Measurements from ENCODE around the gene IGFBP4.

The IGFBP4 gene

DNA sequence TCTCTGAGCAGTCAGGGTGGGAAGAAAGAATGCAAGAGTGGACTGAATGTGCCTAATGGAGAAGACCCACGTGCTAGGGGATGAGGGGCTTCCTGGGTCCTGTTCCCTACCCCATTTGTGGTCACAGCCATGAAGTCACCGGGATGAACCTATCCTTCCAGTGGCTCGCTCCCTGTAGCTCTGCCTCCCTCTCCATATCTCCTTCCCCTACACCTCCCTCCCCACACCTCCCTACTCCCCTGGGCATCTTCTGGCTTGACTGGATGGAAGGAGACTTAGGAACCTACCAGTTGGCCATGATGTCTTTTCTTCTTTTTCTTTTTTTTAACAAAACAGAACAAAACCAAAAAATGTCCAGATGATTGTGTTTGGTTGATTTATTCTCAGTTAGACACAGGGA is 14.1 kb downstream of the IGFBP4 start:
- no peak for DNase-seq

DNA sequence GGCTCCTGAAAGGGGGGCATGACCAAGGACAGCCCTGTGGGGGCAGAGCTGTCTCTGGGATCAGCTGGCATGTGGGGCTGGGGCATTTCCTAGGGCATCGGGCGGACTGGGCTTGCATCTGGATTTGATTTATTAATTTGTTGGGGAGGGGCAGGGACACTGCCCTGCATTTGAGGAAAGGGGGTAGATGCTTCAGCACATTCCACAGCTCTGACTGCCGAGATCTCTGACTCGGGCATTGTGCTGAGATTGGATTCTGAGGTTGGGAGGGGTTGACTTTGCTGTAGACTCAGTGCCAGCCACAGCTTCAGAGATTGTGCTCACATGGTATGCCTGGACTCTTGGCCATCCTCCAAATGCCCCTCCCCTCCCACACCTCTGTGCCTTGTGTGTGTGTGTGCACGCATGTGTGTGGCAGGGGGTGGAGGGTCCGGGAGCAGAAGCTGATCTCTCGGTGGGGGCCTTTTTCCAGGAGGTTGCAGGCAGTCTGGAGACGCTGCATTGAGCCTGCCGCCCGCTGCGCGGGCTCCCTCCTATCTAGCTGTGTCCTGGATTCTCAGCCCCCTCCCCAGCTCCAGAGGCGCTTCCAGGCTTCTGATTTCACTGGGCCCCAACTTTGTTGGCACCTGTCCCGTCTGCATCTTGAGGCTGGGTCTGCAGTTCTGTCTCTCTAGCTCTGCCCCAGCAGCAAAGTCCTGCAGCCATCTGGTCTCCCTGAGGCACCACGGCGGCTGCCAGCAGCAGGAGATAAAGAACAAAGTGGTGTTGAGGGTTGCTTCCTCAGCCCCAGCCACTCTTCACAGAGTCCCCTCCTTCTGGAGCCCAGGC is 14.9 kb downstream of the IGFBP4 start:
- no peak for DNase-seq

DNA sequence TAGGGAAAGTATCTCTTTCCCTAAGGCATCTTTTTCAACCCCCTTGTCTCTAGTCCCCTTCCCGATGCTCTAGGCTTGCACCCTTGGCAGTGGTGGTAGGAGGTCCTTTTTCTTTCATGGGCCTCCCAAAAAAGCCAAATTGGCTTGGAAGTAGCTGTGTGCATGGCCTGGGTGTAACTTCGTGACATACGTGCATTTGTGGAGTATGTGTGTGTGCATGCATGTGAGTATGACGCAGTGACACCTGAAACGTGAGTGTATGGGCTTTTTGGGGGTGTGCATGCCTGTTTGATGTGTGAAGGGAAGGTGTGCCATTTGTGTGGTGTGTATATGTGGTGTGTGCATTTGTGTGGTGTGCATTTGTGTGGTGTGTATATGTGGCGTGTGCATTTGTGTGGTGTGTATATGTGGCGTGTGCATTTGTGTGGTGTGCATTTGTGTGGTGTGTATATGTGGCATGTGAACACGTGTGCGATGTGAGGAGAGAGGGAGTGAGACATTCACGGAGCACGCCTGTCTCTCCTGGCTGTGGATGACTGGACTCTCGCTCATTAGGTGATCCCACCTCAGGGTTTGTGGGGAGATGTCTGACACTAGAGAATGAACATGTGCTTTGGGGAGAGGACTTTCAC is 15.7 kb downstream of the IGFBP4 start:
- DNase-seq, result no peak

DNA sequence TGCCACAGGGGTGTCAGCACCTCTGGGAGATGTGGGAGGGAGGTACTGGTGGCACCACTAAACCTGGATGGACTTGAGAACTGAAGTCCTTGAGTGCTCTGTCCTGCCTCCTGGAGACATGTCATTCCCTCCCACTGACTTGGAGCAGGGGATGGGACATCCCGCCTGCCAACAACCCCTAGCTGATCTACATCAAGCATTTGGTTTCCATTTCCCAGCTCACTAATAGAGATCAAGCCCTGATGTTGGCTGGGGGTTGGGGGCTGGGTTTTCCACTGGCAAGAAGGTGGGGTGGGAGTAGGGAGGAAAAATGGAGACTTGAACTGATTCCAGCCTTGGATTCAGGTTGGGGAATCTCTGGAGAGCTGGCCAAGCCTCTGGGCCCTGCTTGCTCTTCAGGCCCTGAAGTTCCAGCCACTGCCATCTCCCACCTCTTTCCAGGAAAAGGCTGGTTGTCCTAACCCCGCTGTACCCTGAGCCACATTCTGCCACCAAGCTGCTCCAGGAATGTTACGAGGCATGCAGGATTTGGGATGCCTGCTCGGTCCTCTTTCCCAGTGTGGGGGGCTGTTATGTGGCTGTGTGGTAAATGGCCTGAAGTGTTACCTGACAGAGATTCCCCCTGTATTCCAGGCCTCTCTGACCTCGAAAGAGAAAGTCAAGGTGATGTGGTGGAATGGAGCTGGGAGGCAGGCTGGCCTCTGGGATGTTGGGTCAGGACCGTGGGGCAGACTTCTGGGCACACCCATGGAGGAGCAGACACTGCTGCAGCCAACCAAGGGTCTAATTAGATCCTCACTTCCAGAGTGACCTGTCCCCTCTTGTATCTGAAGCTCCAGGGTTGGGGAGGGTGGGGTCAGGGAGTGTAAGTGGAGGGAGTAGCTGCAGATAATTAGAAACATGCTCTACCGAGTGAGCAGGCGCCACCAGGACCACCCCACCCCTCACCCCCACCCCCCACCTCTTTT is 16.7 kb downstream of the IGFBP4 start:
- DNase-seq, result no peak

DNA sequence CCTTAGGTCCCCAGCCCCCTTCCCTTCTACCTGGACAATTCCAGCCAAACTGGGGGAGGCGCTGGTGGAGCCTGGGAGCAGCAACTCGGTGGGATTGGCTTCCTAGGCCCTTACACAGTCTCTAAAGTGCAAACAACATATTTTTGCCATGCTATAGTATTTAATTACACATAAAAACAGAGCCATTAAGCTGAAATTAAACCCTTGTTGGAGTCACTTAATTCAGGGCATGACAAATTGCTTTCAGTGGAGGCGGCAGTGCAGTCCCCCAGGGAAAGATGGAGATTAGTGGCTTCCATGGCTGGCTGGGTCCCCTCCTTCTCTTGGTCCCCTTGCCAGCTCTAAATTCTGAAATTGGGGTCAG is 17.3 kb downstream of the IGFBP4 start:
- DNase-seq, result no peak

DNA sequence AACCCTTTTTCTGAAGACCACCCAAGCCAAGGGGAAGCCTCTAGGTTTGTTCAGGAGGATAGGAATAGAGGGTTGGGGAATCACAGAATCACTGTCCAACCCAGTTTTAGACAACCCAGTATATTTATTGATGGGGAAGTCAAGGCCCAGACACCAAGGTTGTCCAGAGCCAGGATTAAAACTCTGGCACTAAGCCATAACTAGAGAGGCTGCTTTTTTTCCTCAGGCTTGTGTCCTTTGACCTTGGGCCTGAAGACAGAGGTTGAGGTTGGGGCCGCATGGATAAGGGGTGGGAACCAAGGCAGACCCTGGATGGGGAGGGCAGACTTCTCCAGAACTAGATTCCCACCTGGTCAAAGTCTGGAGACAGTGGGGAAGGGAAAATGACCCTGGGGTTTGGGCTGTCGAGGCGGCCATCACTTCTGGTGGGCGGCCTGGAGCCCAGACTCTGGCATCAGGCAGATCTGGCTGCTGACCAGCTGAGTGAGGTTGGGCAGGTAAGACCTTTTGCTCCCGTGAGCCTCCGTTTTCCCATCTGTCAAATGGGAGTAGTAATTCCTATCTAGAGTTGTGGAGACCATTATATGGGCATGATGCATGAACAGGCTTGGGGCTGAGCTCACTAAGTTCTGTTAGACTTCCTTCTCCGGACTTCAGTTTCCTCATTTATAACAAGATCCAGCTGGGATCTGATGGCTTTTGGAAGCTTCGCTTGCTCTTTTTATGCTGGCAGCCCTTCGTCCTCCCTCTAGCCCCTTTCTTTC is 17.9 kb downstream of the IGFBP4 start:
- no peak for DNase-seq

DNA sequence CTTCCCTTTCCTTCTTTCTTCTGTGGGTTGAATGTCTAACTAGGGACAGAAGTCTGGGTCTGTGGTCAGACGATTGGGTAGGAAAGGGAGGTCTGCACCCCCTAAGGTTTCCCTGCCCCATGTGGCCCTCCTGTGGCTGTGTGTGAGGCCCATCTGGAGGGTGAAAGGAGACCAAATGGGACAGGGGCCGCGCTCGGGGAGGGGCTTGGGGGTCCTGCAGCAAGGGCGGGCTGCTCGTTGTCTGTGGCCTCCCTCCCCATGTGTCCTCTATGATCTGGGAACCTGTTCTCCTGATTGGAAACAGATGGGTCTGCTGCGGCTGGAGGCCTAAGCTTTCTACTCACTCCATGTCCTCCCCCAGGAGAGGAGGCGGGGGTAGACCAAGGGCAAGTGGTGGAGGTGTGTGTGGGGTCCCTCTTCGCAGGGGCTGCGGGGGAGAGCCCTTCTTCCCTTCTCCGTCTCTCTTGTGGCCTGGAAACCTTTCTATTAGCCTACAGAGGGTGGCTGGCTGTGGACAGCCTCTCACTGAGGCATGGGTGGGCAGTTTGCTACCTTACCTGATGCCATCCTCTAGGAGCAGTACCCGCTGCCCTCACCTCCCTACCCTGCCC is 18.6 kb downstream of the IGFBP4 start:
- no peak for DNase-seq

DNA sequence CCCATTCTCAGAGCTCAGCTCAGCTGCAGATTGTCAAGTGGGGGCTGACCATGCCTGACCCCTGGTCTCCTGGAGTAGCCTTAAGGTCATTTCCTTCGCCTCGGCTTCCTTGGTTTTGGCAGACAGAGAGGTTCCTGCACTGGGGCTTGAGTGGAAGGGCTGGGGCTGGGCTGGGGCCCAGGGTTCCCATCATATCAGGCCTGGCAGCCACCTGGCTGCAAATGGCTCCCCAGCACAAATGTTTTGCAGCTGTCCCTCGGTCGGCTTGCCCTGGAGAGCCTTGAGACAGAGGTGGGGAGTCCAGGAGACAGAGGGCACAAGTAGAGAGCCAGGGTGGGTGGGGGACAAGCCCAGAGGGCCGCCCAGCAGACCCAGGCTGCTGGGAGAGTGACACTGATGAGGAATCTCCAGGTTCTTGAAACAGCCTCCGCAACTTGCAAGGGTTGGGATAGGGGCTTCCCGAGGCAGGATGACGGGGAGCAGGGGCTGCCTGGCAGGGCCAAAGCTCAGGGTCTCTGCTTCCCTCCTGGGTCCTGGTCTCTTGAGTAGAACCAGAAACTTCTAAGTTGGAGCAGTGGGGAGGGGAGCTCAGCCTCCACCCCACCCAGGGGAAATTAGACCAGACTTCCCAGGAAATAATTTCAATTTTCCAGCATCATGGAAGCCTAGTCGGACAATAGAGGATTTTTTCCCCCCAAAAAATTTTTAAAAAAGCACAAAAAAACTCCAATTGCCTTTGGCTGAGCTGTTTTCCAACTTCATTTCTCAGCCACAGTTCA is 19.3 kb downstream of the IGFBP4 start:
- no peak for DNase-seq

DNA sequence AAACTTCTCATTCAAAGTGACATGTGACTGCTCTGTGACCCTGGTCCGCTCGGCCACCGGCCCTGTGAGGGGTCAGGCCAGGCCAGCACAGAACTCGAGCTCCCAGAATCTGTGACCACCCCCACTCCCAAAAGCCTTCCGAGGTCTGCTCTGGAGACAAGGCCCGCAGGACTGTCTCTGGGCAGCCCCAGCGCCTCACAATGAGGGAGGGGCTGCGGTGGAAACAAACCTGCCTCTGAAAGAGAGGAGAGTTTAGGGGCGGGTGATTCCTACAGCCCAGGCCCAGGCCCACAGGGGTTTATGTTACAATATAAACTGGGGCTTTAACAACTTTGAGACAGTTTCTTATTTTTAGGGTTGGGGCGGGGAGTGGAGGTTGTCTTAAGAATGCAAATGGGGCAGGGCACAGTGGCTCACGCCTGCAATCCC is 19.9 kb downstream of the IGFBP4 start:
- DNase-seq, result no peak

DNA sequence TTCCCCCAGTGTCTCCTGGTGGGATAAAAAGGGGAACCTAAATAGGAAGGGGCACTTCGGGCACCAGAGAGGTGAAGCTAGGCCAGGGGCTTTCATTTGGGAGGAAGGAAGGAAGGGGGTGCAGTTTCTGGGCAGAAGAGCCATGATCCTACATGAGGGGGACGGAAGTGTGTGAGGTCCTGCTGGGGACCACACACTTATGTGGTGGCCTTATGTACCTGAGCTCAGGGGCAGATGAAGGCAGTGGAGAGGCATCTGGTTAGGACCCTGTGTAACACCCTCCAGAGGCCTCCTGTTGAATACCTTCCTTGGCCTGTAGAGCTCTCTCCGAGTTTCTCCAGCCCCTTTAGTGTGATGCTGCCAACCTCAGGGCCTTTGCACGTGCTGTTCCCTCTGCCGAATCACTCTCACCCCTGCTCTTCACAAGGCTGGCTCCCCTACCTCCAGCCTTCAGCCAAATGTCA is 21.2 kb downstream of the IGFBP4 start:
- no peak for DNase-seq

DNA sequence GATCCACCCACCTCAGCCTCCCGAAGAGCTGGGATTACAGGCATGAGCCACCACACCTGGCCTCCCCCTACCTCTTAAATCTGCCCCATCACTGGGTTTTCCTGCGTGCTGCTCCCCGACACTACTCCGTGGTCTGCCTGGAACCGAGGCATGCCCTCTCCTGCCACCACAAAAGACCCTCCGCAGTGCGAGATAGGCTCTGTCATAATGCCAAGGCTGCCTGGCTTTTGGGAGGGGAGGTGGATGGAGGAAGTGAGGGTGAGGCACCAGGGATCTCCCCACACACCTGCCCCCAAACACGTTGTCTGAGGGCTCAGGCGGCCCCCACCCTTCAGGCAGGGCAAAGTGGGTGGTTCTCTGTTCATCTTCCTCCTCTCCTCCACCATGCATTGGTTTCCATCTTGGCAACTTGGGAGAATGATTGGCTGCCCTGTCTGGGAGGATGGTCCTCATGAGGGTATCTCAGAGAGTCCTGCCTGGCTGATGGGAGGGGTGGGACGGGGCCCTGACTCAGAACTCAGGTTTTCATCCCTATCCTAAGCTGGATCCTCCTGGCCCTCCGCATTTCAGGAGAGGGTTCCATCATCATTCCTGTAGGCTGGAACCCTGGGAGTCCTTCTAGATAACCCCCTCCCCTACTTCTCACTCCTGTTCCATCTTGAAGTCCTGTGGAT is 23.2 kb downstream of the IGFBP4 start:
- DNase-seq, result no peak

DNA sequence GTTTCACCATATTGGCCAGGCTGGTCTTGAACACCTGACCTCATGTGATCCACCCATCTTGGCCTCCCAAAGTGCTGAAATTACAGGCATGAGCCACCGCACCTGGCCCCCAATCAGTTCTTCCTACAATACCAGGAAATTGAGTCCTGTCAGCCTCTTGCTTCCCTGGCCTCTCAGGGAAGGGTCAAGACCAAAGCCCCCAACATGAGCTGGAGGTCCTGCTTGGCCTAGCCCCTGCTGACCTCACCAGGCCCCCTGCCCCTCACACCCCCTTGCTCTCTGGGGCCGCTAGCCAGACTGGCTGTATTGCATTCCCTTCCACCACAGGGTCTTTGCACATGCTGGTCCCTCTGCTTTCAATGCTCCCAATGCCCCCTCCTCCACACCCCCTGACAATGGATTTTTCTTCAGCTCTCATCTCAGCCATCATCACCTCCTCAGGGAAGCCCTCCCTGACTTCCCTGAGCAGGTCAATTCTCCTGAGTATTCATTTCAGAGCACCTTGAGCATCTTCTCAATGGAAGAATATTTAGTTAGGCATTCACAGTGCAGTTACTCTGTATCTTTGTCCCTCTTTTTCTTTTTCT is 24.1 kb downstream of the IGFBP4 start:
- DNase-seq, result no peak

DNA sequence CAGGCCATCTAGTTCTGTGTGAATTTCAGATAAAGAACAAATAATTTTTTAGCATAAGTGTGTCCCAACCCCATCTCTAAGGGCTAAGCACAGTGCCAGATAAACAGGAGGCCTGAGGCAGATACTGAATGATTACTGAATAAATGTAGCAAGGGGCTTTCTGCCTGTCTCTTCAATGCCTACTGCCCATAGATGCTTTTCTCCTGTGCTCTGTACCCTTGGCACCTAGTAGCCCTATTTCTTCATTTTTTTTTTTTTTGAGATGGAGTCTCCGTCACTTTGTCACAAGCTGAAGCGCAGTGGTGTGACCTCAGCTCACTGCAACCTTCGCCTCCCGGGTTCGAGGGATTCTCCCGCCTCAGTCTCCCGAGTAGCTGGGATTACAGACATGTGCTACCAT is 25.3 kb downstream of the IGFBP4 start:
- no peak for DNase-seq

DNA sequence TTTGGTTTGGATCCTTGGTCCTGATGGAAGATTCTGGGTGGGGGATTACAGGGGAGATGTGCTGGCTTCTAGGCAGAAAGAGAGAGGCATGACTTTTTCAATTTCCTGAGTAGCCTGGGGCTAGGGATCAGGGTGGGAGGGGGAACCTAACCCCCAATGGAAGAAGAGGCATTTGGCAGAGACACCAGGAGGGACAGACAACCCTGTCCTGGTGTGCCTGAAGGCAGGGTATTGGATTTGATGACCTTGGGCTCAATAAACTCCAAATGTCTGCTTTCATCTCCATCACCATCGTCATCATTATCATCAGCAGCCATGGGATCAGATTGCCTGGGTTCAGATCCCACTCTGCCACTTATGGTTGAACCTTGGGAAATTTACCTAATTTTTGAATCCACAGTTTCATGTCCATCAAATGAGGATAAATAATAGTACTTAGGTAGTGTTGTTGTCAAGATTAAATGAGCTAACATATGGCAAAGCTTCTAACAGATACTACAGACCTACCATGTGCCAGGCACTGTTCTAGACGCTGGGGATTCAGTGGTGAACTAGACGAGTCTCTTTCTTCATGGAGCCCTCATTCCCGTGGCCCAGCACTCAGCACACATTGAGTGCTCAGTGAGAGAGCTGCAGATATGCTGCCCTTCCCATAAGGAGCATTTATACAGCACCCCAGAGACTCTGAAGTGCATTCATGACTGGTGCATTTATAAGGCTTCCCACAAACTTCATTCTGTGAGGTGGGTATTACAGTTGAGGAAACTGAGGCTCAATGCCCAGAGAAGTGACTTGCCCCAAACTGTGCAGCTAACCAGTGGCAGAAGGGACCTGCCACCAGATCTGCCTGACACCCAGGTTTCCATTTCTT is 26.8 kb downstream of the IGFBP4 start:
- DNase-seq, result no peak

DNA sequence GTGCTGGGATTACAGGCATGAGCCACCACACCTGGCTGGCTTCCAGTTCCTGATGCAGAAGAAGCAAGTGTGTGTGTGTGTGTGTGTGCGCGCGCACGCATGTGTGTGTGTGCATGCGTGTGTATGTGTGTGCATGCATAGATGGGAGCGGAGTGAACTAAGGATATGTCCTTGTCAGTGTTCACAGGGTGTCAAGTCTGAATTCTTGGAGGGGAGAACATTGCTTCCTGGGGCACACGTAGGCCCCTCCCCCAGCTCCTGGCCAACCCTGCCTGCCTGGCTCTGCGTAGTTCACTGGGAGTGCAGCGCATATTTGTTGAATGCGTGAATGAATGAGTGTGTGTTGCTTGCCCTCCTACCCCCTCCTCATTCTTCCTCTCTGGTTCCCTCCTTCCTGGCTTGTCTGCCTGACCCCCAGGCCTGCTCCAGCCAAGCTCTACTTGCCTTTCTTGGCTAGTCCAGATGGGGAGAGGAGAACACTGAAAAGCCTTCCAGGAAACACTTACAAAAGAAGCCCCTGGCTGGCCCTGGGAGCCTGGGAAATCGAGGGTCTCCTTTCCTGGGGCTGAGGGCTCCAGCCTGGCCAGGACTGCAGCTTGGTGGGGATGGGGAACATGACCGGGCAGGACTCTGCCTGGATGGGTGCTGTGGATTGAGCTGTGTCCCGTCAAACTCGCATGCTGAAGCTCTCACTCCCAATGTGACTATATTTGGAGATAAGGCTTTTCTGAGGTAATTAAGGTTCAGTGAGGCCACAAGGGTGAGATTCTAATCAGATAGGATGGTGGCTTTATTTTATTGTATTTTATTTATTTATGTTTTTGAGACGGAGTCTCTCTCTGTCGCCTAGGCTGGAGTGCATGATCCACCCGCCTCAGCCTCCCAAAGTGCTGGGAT is 27.9 kb downstream of the IGFBP4 start:
- DNase-seq, result no peak

DNA sequence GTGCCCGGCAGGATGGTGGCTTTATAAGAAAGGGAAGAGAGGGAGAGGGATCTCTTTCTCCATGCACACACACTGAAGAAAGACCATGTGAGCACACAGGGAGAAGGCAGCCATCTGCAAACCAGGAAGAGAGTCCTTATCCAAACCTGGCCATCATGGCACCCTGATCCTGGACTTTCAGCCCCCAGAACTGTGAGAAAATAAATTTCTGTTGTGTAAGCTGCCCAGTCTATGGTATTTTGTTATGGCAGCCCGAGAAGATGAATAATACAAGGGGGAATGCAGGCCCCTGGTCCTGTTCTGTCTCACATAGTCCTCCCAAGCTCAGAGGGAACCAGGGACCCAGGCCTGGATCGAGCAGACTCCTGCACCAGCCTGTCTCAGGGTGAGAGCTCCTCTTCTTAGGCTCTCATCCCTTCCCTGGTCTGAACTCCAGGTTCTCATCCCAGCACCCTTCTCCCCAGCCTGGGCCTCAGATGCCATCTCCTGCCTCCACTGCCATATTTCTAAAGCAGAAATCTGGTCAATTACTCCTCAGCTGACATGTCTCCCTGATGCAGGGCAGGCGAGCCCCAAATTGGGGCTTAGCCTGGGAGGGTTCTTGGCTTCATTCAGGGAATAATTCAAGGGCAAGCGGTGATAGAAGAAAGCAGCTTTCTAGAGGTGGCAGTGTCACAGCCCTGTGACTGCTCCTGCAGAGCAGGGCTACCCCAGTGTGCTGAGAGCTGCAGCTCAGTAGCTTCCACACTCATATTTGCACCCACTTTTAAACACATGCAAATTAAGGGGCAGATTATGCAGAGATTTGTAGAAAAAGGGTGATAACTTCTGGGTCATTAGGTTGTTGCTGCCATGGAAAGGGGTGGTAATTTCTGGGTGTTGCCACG is 28.8 kb downstream of the IGFBP4 start:
- DNase-seq, result no peak

Measured in activated CD4-positive, alpha-beta T cell treated with anti-CD3 and anti-CD28 coated beads for 4 hours (primary cell).